Fibroblast of skin of scalp (primary cell): ENCODE results near the gene FCER2.
"Not testable (repeated sequence)": the region's sequence is repeated elsewhere in the genome, so short reads cannot be mapped to it uniquely, and the experiment has no call there.

Experiments
- DNase-seq: peaks from one replicate; pipeline ENCODE4 v3.0.0-alpha.2; 2013

FCER2 gene

DNA sequence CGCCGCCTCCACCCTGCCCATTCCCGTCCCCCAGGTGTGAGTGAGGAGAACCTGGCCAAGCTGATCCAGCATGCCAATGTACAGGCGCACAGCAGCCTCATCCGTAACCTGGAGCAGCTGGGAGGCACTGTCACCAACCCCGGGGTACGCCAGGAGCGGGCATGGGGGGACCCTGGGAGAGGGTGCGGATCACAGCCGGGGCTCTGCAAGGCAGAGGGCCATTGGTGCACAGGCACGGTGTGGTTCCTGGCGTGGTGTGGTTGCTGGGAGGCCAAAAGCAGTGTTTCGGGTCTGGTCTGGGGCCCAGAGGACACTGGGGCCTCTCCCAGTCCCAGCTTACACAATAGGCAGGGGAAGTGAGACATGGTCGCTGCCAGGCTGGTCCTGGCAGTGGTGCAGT is 56.8 kb downstream of the FCER2 start:
- DNase-seq = no peak

DNA sequence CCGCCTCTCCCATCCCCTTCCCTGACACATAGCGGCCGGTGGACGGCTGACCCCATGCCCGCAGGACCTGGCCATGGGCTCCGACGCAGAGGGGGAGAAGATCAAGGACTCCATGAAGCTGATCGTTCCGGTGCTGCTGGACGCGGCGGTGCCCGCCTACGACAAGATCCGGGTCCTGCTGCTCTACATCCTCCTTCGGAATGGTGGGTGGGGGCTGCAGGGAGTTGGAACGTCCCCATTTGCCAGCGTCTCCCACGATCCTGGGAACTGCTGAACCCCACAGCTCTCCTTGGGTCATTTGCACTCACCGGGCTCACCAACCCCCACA is 57.4 kb downstream of the FCER2 start:
- no peak for DNase-seq

DNA sequence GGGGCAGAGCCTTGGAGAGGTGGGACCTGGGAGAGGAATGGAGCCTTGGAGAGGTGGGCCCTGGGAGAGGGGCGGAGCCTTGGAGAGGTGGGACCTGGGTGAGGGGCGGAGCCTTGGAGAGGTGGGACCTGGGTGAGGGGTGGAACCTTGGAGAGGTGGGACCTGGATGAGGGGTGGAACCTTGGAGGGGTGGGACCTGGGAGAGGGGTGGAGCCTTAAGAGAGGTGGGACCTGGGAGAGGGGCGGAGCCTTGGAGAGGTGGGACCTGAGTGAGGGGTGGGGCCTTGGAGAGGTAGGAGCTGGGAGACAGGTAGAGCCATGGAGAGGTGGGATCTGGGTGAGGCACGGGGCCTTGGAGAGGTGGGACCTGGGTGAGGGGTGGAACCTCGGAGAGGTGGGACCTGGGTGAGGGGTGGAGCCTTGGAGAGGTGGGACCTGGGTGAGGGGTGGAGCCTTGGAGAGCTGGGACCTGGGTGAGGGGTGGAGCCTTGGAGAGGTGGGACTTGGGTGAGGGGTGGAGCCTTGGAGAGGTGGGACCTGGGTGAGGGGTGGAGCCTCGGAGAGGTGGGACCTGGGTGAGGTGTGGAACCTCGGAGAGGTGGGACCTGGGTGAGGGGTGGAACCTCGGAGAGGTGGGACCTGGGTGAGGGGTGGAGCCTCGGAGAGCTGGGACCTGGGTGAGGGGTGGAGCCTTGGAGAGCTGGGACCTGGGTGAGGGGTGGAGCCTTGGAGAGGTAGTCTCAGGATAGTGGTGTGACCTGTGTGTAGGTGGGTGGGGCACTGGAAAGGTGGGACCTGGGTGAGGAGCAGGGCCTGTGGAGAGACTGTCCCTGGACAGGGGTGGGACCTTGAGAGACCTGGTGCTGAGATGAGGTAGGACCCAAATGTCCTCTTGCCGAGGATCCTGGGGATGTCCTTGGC is 58.0 kb downstream of the FCER2 start:
- not testable (repeated sequence) for DNase-seq

DNA sequence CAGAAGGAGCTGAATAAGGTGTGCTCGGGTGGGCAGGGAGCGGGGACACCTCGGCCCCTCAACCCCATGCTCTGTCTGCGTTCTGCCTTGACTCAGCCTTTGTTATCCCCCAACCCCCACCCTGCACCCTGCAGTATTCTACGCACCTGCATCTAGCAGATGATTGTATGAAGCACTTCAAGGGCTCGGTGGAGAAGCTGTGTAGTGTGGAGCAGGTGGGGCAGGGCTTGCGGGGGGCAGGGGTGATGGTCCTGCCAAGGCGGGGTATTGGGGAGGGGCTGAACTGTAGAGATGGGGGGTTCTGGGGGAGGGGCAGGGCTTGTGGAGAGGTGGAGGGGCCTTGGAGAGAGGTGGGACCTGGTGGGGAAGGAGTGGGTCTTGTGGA is 58.9 kb downstream of the FCER2 start:
- DNase-seq = no peak

DNA sequence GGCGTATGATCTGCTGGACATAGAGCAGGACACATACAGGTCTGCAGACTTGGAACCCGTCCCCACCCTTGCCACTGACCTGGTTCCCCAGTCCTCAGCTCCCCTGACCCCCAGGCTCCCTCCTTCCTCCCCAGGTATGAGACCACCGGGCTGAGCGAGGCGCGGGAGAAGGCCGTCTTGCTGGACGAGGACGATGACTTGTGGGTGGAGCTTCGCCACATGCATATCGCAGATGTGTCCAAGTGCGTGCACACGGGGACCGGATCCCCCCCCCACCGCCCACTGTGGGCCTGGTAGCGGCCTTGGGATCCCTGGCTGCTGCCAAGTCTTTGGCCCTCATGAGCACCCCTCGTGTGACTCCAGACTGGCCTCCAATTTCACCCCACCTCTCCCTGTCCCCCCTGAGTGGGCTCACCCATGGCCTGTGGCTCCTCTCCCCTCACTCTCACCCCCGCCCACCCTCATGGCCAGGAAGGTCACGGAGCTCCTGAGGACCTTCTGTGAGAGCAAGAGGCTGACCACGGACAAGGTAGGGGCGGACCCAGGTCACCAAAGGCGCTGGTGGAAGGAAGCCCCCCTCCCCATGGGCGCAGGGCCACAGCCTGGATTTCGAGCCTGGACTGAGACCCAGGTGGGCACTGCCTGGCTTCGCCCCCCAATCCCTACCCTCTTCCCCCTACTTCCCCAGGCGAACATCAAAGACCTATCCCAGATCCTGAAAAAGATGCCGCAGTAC is 59.5 kb downstream of the FCER2 start:
- no peak for DNase-seq

DNA sequence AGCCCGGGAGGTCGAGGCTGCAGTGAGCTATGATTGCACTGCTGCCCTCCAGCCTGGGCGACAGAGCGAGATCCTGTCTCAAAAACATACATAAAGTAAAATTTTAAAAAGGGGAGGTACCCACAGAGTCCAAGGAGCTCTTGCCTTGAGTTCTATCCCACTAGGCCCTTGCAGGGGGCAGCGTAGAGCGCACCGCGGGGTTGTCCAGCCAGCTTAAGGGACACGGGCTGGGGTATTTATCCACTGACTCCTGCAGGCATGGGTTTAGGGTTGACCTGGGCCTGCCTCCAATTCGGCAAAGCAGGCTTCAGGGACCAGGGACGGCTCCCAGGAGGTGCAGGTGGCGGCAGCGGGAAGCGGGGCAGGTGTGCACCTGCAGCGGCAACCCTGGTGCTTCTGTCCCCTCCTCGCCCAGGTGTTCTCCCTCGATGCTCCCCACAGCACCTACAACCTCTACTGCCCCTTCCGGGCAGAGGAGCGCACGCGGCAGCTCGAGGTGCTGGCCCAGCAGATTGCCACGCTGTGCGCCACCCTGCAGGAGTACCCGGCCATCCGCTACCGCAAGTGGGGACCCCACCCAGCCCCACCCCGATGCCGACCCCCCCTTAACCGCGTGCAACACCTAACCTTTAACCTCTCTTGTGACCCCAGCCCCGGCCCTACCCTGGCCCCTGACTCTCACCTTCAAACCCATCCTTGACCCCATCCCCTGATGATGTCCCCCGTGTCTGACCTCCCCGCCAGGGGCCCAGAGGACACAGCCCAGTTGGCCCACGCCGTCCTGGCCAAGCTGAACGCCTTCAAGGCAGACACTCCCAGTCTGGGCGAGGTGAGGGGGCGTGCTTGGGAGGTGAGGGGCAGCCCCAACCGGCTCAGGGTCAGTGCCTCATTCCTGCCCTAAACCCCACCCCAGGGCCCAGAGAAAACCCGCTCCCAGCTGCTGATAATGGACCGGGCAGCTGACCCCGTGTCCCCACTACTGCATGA is 60.3 kb downstream of the FCER2 start:
- no peak for DNase-seq

DNA sequence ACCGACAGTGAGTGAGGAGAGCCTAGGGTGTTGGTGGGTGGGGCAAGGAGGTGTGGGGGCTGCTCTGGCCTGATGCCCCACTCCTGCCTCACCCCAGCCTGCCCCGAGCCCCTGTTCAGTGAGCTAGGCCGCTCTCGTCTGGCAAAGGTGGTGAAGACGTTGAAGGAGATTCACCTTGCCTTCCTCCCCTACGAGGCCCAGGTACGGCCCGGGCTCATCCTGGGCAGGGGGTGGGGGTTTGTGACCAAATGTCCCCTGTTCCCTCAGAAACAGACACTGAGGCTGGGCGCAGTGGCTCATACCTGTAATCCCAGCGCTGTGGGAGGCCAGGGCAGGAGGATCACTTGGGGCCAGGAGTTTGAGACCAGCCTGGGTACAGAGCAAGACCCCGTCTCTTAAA is 61.1 kb downstream of the FCER2 start:
- no peak for DNase-seq

DNA sequence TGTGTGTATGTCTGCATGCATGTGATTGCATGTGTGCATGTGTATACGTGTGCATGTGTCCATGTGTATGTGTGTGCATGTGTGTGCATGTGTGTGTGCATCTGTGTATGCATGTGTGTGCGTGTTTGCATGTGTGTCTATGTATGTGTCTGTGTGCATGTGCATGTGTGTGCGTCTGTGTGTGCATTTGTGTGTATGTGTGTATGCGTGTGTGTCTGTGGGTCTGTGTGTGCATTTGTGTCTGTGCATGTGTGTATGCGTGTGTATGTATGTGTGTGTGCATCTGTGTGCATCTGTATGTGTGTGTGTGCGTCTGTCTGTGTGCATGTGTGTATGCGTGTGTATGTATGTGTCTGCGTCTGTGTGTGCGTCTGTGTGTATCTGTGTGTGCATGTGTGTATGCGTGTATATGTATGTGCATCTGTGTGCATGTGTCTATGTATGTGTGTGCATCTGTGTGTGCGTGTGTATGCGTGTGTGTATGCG is 62.0 kb downstream of the FCER2 start:
- no peak for DNase-seq

DNA sequence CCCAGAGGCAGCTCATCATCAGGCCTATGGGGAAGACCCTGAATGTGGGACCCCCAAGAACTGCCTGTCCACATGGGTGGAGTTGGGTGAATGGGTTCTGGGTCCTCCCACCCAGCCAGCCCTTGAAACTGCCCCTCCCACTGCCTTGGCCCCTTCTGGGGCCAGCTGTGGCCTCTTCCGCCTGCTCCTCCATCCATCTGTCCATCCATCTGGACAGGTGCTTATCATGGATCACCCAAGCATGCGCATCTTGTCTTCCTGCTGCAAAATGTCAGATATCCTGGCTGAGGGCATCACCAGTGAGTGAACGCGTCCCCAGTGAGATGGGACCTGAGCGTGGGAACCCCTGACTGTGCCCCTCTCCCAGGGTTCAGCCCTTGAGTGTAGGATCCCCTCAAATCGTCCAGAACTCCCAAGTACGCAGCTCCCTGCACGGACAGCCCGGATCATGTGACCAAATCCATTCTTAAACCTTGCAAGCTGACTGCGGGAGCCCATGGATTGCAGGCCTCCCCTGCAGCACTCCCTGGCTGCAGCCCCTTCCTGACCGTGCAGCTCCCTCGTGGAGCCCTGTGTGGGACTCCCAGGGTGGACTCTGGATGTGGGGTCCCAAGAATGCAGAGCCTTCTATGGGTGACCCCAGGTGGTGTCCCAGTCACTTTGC is 63.0 kb downstream of the FCER2 start:
- DNase-seq = no peak
